Activated CD4-positive, CD25-positive, alpha-beta regulatory T cell treated with anti-CD3 and anti-CD28 coated beads, Interleukin-2, amount 50 U/mL, for 72 hours (primary cell): ENCODE measurements around the gene HGFAC.
"Not testable (repeated sequence)": the region's sequence is repeated elsewhere in the genome, so short reads cannot be mapped to it uniquely, and the experiment has no call there.

ENCODE experiments used
- DNase-seq: peaks from one replicate; pipeline ENCODE4 v3.0.0; 2021

The HGFAC gene

DNA sequence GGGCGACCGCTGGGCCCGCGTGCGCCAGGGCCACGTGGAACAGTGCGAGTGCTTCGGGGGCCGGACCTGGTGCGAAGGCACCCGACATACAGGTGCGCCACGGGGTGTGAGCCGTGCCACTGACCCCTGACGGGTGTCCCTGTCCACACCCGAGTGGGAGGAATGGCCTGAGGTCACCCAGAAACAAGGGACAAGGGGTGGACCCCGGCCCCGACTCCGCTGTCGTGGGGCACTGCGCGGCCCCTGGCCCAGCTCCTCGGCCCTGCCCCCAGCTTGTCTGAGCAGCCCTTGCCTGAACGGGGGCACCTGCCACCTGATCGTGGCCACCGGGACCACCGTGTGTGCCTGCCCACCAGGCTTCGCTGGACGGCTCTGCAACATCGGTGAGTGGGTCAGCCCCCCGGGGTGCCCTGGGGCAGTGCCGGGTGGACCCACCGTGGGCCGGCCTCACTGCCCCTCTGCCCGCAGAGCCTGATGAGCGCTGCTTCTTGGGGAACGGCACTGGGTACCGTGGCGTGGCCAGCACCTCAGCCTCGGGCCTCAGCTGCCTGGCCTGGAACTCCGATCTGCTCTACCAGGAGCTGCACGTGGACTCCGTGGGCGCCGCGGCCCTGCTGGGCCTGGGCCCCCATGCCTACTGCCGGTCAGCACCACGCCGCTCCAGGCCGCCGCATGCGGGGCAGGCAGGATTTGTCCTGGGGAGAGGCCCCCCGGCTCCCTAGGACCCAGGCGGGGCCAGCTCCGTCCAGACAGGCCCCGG lies 2.8 kb downstream of the HGFAC start:
- DNase-seq = no peak

GRCh38 chr4:3445111-3445820 lies 3.5 kb downstream of the HGFAC start:
- DNase-seq = no peak

DNA sequence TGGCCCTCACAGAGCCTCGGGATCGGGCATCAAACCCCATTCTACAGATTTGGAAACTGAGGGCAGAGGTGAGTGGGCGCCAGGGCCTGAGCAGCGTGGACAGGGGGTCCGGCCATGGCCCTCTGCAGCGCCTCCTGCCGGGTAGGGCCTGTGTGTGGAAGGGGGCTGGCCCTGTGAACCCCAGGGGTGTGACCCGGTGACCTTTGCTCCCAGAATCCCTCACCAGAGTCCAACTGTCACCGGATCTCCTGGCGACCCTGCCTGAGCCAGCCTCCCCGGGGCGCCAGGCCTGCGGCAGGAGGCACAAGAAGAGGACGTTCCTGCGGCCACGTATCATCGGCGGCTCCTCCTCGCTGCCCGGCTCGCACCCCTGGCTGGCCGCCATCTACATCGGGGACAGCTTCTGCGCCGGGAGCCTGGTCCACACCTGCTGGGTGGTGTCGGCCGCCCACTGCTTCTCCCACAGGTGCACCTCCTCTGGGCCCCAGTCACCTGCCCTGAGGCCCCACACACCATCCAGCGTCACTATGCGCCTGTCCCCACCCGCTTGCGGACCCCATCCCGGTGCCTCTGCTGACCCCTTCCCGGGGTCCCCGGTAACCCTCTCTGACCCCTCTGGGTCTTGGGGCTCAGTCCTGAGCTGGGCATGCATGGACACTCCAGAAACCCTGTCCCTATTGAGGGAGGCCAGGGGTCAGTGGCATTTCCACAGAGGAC lies 4.2 kb downstream of the HGFAC start:
- no peak for DNase-seq

- DNase-seq = no peak
These were observed 5.0 kb downstream of the HGFAC start for GRCh38 chr4:3446631-3447320.

DNA sequence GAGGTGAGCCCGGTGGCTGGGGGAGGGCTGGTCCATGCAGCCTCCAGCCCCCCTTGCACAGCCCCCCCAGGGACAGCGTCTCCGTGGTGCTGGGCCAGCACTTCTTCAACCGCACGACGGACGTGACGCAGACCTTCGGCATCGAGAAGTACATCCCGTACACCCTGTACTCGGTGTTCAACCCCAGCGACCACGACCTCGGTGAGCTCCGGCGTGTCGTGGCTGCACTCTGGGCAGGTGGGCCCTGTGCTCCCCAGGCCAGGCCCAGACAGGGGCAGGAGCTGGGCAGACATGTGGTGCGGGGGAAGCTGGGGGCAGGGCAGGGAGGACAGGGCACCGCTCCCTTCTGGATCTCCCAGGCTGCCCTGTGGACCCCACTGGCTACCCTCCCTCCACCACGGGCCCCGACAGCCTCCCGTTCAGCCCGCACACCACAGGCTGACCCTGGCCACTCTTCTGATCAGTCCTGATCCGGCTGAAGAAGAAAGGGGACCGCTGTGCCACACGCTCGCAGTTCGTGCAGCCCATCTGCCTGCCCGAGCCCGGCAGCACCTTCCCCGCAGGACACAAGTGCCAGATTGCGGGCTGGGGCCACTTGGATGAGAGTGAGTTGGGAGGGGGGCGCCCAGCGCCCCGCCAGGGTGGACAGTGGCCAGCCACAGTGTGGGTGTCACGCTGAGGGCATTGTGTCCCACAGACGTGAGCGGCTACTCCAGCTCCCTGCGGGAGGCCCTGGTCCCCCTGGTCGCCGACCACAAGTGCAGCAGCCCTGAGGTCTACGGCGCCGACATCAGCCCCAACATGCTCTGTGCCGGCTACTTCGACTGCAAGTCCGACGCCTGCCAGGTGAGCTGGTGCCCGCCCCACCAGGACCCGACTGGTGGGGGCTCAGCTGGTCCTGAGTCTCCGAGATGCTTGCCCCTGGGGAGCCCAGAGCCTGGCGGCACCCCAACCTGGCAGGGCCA lies 5.9 kb downstream of the HGFAC start:
- no peak for DNase-seq

DNA sequence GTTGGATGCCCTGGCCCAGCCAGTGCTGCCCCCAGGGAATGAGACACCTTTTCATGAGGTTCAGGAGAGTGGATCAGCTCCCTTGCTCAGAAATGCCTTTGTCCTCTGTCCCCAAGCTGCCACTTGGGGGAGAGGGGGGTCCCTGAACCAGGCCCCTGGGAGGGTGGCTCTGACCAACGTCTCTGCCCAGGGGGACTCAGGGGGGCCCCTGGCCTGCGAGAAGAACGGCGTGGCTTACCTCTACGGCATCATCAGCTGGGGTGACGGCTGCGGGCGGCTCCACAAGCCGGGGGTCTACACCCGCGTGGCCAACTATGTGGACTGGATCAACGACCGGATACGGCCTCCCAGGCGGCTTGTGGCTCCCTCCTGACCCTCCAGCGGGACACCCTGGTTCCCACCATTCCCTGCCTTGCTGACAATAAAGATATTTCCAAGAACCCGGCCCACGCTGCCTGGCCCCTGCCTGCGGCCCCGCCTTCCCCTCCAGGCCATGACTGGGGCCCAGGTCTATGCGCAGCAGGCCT lies 7.3 kb downstream of the HGFAC start:
- DNase-seq = no peak

- DNase-seq = no peak
These were observed 8.1 kb downstream of the HGFAC start for GRCh38 chr4:3449574-3450534.

DNA sequence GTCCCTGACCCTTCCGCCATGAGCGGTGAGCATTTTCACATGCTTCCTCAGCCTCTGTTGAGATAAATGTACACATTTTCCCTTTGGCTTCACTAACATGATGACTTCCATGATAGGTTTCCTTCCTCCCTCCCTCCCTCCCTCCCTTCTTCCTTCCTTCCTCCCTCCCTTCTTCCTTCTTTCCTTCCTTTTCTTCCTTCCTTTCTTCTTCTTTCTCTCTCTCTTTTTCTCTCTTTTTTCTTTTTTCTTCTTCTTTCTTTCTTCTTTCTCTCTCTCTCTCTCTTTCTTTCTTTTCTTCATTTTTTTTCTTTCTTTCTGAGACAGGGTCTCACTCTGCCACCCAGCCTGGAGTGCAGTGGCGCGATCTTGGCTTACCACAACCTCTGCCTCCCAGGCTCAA lies 8.9 kb downstream of the HGFAC start:
- DNase-seq = no peak

DNA sequence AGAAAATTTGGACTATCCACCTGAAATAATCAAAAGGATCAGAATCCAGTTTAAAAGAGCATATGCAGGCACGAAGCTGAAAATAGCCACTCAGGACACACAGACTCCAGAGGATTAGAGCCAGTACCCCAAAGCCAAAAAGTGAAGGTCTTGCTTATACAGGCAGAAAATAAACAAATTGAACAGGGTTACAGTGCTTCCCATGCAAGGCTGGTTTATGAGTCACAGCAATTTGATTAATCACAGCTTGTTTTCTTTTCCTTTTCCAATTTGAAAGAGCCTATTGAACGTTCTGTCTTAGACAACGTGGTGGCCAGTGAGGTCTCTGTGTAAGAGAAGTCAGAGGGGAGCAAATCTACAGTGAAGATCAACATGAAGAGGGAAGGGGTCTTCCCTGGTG lies 10.2 kb downstream of the HGFAC start:
- no peak for DNase-seq

DNA sequence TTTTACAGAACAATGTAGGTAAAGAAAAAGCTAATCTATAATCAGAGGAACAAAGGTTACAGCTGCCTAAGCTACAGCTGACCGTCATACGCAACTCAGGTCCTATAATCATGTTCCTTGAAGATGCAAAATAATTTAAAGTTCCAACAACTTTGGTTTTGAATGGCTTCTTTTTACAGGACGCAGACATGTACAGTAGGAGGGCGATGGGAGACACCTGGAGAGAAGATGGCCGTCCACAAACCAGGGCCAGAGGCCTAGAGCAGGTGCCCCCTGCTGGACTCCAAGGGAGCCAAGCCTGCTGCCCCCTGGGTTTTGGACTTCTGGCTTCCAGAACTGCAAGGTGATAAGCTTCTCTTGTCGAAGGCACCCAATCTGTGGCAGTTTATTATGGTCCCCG lies 10.6 kb downstream of the HGFAC start:
- DNase-seq = no peak

DNA sequence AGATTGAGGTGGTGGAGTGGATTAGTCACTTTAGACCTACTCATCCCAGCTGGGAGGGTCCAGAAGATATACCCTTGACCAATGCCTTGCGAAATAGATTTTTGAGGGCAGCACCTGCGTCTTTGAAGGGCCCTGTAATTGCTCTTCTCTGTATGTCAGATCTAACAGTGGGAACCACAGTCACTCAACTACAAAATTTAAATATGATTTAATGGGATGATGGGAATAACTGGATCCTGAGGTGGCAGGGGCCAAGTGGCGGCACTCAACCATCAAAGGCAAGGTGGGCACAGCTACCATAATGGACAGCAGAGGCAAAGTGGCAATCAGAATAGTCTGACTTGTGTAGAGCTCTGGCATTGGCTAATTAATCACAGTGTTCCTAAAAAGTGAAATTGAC lies 13.8 kb downstream of the HGFAC start:
- not testable (repeated sequence) for DNase-seq

- DNase-seq = no peak
These were observed 16.6 kb downstream of the HGFAC start for GRCh38 chr4:3458371-3458770.

GRCh38 chr4:3459156-3459555 lies 17.4 kb downstream of the HGFAC start:
- DNase-seq = not testable (repeated sequence)

DNA sequence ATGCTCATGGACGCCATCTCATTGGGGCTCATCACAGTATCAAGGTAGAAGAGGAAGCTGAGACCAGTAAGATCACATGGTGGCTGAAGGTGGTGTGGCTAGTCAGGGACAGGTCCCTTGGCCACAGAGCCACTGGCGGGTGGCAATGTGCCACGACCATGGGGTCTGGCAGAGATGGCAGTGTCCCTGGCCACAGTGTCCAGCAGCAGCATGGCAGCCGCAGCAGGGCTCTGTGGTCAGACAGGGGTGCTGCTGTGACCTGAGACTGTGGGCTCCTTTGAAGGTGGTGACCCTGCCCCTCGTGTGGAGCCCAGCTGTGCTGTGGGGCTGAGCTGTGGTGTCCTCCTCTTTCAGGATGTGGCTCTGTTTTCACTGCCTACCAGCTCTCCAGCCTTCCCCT lies 19.2 kb downstream of the HGFAC start:
- DNase-seq = no peak

GRCh38 chr4:3461515-3462291 lies 19.9 kb downstream of the HGFAC start:
- no peak for DNase-seq

GRCh38 chr4:3462321-3462789 lies 20.6 kb downstream of the HGFAC start:
- DNase-seq = no peak

GRCh38 chr4:3462790-3463415 lies 21.1 kb downstream of the HGFAC start, which contains the start of gene DOK7:
Gene DOK7, plus strand, starts transcription at chr4:3463306. Its CDS starts 70 bp downstream, at chr4:3463376.
- DNase-seq = no peak

DNA sequence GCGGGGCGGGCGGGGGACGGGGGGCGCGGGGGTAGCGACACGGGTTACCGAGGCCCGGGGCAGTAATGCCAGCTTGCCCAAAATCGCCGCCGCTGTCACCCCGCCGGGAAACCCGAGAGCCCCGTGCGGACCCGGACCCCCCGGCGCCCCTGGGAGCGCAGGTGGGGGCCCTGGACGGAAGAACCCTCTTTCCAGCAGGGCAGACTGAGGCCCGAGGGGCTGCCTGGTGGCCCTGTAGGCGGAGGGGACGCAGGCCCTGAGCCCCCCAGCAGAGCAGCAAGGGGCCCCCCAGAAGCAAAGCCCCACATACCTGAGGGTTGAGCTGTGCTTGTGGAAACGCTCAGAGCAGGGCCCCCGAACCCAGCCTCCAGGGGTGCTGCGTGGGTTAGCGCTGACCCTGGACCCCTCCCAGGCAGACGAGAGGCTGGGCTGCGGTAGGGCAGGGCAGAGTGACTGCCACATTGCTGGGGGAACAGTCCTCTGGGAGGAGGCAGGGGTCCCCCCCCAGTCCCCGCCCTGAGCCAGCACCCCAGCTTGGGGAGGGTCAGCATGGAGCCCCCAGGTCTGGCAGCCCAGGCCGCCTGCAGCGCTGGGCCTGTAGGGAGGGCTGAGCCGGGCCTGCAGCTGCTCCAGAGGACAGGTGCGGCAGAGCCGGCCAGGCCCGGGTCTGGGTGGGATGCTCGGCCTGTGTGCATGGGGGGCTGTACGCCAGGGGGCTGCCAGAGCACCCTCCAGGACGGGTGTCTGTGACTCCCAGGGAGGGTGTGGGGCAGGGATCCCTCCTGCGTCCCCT lies 22.0 kb downstream of the HGFAC start:
- no peak for DNase-seq
